ENCODE data around the gene COX20. TPM values are rescaled to one million over a fixed set of nuclear protein-coding genes. Genes with fewer than 3 reads are reported as not detected.

Gene COX20
- total and polyA plus RNA-seq, 2 of the 13 experiments (the other 11 are each of a cell fraction or from before 2014, with no cell fraction given): 34.4 to 95.8 TPM

DNA sequence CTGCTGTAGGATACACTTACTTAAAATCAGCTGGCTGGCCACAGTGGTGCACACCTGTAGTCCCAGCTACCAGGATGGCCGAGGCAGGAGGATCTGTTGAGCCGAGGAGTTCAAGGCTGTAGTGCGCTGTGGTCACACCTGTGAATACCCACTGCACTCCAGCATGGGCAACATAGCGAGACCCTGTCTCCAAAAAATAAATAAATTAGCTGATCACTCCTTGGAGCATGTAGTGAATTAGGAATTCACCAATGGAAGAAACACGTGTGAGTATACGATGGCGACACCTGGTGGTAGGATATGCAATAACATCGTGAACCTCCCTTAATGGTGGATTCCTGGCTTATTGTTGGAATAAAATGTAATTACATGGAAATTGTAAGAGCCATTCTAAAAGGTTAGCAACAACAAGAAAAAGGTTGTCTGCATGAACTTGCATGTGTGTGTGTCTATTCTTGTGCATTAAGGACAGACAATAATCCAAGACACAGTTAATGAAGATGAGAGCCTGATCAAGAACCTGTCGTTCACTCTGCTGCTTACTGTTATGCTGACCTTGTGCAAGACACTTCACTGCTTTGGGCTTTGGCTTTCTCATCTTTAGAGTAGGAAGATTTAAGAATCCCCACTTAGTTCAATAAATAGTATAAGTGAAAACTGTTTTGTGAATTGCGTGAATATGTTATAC, 38.6 kb upstream of the COX20 start:
- BruUV-seq (replicated peaks): no TSS peak
- no peaks in the 10 kb centered on the region for H3K36me3 ChIP-seq (replicated peaks in 1 of 2; ENCODE audit: control insufficient read depth in 1 of 2, insufficient read depth in 2 of 2, low read length in 2 of 2)
- intact Hi-C loops (cut with micrococcal nuclease; ENCODE audit: unreplicated experiment): loop anchor here (1.0 to 2.0 kb wide), 2 partner anchors 142 to 194 kb away; no protein-coding TSS in a partner anchor
- ChIA-PET POLR2A (no interaction called here), CTCF (ENCODE audit: low intra/inter-chr PET ratio, low total read pairs) (interaction anchor here (1.1 to 2.3 kb wide), 2 partner anchors 190 to 193 kb away, joined by 3 to 45 read pairs; no protein-coding TSS in a partner anchor)
- no peaks in the 10 kb centered on the region for H3K79me2 ChIP-seq (ENCODE audit: insufficient read depth, low read length)
- H3K4me1 ChIP-seq (ENCODE audit: insufficient read depth, low read length): peaks cover 30% of the 10 kb centered on the region
- H3K9ac ChIP-seq (ENCODE audit: insufficient read depth, low read depth, low read length): no peak overlapping the region
- DNase-seq (ENCODE audit: low spot score) (peak; percentile 51), ATAC-seq (peak; percentile 52), FAIRE-seq (peak; percentile 86)
- no peak overlapping the region for H3K4me3 ChIP-seq (replicated peaks in 1 of 3; ENCODE audit: insufficient read depth in 1 of 3, low read depth in 2 of 3, low read length in 3 of 3)
- no peaks in the 10 kb centered on the region for H3K27me3 ChIP-seq (ENCODE audit: control insufficient read depth in 1 of 2, insufficient read depth in 2 of 2, low read length in 2 of 2)
- no peaks in the 10 kb centered on the region for H3K9me3 ChIP-seq (ENCODE audit: low read length)
- no peaks in the 10 kb centered on the region for H4K20me1 ChIP-seq (ENCODE audit: insufficient read depth, low read length)
- H3K4me2 ChIP-seq (ENCODE audit: low read depth, low read length): no peak overlapping the region
- in situ Hi-C loops (cut with HindIII; ENCODE audit: extremely low pct_ligation_motif_present, low pct_unique_long_range_greater_than_20kb): loop anchor here (5.0 kb wide), 1 partner anchor 195 kb away; no protein-coding TSS in a partner anchor
- H2AFZ ChIP-seq (ENCODE audit: low read length): no peak overlapping the region
- WGBS (ENCODE audit: low lambda C conversion rate): 33% methylated on average over 10 of the region's 10 CpGs
- no peak overlapping the region for H3K27ac ChIP-seq (ENCODE audit: extremely low read length, insufficient read depth, low read length)
- no peak for TF ChIP-seq REL (CRISPR knock-in tag; conservative IDR thresholded peaks at IDR 0.05)
- TF ChIP-seq MLX (CRISPR knock-in tag; IDR thresholded peaks at IDR 0.05): no peak
- peak; percentile 78 for TF ChIP-seq SMC3 (IDR thresholded peaks at IDR 0.05; ENCODE audit: low read length)
- TF ChIP-seq PHF5A (CRISPR knock-in tag; IDR thresholded peaks at IDR 0.05; ENCODE audit: low read depth, unreplicated experiment): no peak
- TF ChIP-seq DR1 (CRISPR knock-in tag; IDR thresholded peaks at IDR 0.05): no peak
- TF ChIP-seq THAP8 (CRISPR knock-in tag; IDR thresholded peaks at IDR 0.05; ENCODE audit: borderline replicate concordance): no peak
- TF ChIP-seq, protein P1, sequence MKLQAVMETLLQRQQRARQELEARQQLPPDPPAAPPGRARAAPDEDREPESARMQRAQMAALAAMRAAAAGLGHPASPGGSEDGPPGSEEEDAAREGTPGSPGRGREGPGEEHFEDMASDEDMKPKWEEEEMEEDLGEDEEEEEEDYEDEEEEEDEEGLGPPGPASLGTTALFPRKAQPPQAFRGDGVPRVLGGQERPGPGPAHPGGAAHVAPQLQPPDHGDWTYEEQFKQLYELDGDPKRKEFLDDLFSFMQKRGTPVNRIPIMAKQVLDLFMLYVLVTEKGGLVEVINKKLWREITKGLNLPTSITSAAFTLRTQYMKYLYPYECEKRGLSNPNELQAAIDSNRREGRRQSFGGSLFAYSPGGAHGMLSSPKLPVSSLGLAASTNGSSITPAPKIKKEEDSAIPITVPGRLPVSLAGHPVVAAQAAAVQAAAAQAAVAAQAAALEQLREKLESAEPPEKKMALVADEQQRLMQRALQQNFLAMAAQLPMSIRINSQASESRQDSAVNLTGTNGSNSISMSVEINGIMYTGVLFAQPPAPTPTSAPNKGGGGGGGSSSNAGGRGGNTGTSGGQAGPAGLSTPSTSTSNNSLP (IDR thresholded peaks at IDR 0.05; ENCODE audit: low read depth, low read length): peak; percentile 48; the same call in 1 of the 2 replicates
- TF ChIP-seq MAF1 (CRISPR knock-in tag; IDR thresholded peaks at IDR 0.05; ENCODE audit: borderline replicate concordance): no peak
- no peak for TF ChIP-seq SP5 (CRISPR knock-in tag; IDR thresholded peaks at IDR 0.05; ENCODE audit: borderline replicate concordance, low read depth)
- TF ChIP-seq FOXK1 (CRISPR knock-in tag; IDR thresholded peaks at IDR 0.05; ENCODE audit: borderline replicate concordance, low read depth): no peak
- no peak for TF ChIP-seq TBX2 (CRISPR knock-in tag; IDR thresholded peaks at IDR 0.05; ENCODE audit: borderline replicate concordance)
- TF ChIP-seq IRX3 (CRISPR knock-in tag; IDR thresholded peaks at IDR 0.05; ENCODE audit: borderline replicate concordance, low read depth): no peak
- TF ChIP-seq ZNF564 (CRISPR knock-in tag; IDR thresholded peaks at IDR 0.05): no peak
- TF ChIP-seq ZNF775 (CRISPR knock-in tag; IDR thresholded peaks at IDR 0.05; ENCODE audit: borderline replicate concordance): no peak
- no peak for TF ChIP-seq MEF2D (CRISPR knock-in tag; IDR thresholded peaks at IDR 0.05)
- no peak for TF ChIP-seq POLR2AphosphoS5 (IDR thresholded peaks at IDR 0.05; ENCODE audit: low read depth, low read length)
- TF ChIP-seq MYC (CRISPR knock-in tag; IDR thresholded peaks at IDR 0.05; ENCODE audit: borderline replicate concordance): no peak
- TF ChIP-seq ZFP62 (CRISPR knock-in tag; IDR thresholded peaks at IDR 0.05): no peak
- TF ChIP-seq CREBL2 (CRISPR knock-in tag; IDR thresholded peaks at IDR 0.05; ENCODE audit: borderline replicate concordance): no peak
- no peak for TF ChIP-seq ZNF180 (CRISPR knock-in tag; IDR thresholded peaks at IDR 0.05; ENCODE audit: borderline replicate concordance, low read depth)
- TF ChIP-seq ATF1 (CRISPR knock-in tag; IDR thresholded peaks at IDR 0.05): no peak
- TF ChIP-seq RXRB (CRISPR knock-in tag; IDR thresholded peaks at IDR 0.05; ENCODE audit: borderline replicate concordance): 0 out of 2 replicates have a peak, but pooled peaks have one; percentile 10
- no peak for TF ChIP-seq ZBTB3 (CRISPR knock-in tag; IDR thresholded peaks at IDR 0.05; ENCODE audit: borderline replicate concordance, low read depth)

Data from HepG2 (cell line).